ENCODE measurements around the gene ALDH2. TPM values are rescaled to one million over a fixed set of nuclear protein-coding genes. Genes with fewer than 3 reads are reported as not detected.

ALDH2 gene
- total and polyA plus RNA-seq, 10 of the 15 experiments (the other 5 are each of a cell fraction or from before 2014, with no cell fraction given) = 1.4 to 16.4 (median 8.7) TPM

- Histone ChIP-seq H3K27ac (ENCODE audit: control insufficient read depth, insufficient read depth) (no peak overlapping the region), H3K4me1 (ENCODE audit: control insufficient read depth, insufficient read depth, low read length) (no peaks in the 10 kb centered on the region), H3K9me3 (replicated peaks; ENCODE audit: control insufficient read depth, insufficient read depth, low read length) (no peaks in the 10 kb centered on the region), H3K4me2 (ENCODE audit: control insufficient read depth, insufficient read depth) (no peak overlapping the region), H3K4me3 (no peak overlapping the region), H3K79me2 (ENCODE audit: control insufficient read depth, insufficient read depth, low read length) (peaks cover 9% of the 10 kb centered on the region), H2AFZ (ENCODE audit: control insufficient read depth, low read depth, low read length) (no peak overlapping the region), H3K27me3 (replicated peaks in 1 of 2; ENCODE audit: control insufficient read depth in 2 of 2, insufficient read depth in 2 of 2, low read length in 1 of 2) (no peaks in the 10 kb centered on the region), H3K9ac (ENCODE audit: control insufficient read depth, insufficient read depth, low read length) (no peak overlapping the region), H4K20me1 (ENCODE audit: control insufficient read depth, insufficient read depth) (no peaks in the 10 kb centered on the region), H3K36me3 (ENCODE audit: control insufficient read depth in 2 of 2, insufficient read depth in 2 of 2, low read length in 1 of 2) (peaks cover 3 to 16% of the 10 kb centered on the region in 2 experiments)
- DNase-seq (ENCODE audit: low read depth, low spot score) (no peak), FAIRE-seq (no peak), ATAC-seq (no peak)
- TF ChIP-seq ZBTB33 (IDR thresholded peaks at IDR 0.05) (no peak), BMI1 (IDR thresholded peaks at IDR 0.05; ENCODE audit: borderline replicate concordance) (no peak)
- CTCF ChIA-PET = no interaction called here
- RAD21 ChIA-PET (ENCODE audit: unreplicated experiment) = no interaction called here
- intact Hi-C loops (cut with micrococcal nuclease; ENCODE audit: unreplicated experiment) (no loop called here), in situ Hi-C loops (cut with MboI) (no loop called here)
- 100% methylated on average over 1 of the region's 1 CpG for WGBS (ENCODE audit: insufficient coverage, insufficient replicate concordance, low lambda C conversion rate, missing lambda C conversion rate)
- BruUV-seq (replicated peaks) = no TSS peak
- POLR2A ChIA-PET = no interaction called here
- SMC1A ChIA-PET (ENCODE audit: uncharacterized antibody, unreplicated experiment) = no interaction called here
Observed at GRCh38 chr12:111864913-111865312, 98.2 kb downstream of the ALDH2 start.

Small RNAs within 50 kb of the gene (microRNA-seq; reads per million reads assigned to microRNA genes)
- gene MIR6761 = not detected

Small RNAs within 50 kb of the gene (small RNA-seq; reads per million reads assigned to genes)
- 0.12 reads per million for gene MIR6761

Other genes starting within 250 kb of the ALDH2 start
- 8.9 and 10.7 TPM in 2 replicates for gene ATXN2, start 167.6 kb upstream of the ALDH2 start, total RNA-seq (2014; rRNA removed)
- 16.6 and 16.8 TPM in 2 replicates for gene ATXN2, start 167.6 kb upstream of the ALDH2 start, total RNA-seq (2014; rRNA removed; fragmentation: Illumina TruSeq; extraction: Trizol)
- 28.6 and 31.5 TPM in 2 replicates for gene ATXN2, start 167.6 kb upstream of the ALDH2 start, total RNA-seq (2021)
- gene ATXN2, start 167.6 kb upstream of the ALDH2 start, polyA plus RNA-seq (2011; rRNA removed) = 16.0 and 17.6 TPM in 2 replicates
- 26.3 and 36.3 TPM in 2 replicates for gene ATXN2, start 167.6 kb upstream of the ALDH2 start, polyA plus RNA-seq (2014; fragmentation: Illumina TruSeq; extraction: Trizol)
- 10 to 100 TPM in 1 of 2 experiments, 1 to 10 TPM in 1; 8.8 to 13.3 TPM for gene ATXN2, start 167.6 kb upstream of the ALDH2 start, polyA plus RNA-seq (2014; fragmentation: Nextera tagmentation; extraction: Ambion mirVana)
- gene ATXN2, start 167.6 kb upstream of the ALDH2 start, polyA plus RNA-seq (2014; rRNA removed) = 18.4 and 20.3 TPM in 2 replicates
- gene ATXN2, start 167.6 kb upstream of the ALDH2 start, polyA plus RNA-seq (2016; fragmentation: Nextera tagmentation; extraction: Ambion mirVana) = 10 to 100 TPM; 23.4 to 28.5 TPM
- gene BRAP, start 81.0 kb upstream of the ALDH2 start, total RNA-seq (2014; rRNA removed) = 14.1 and 15.4 TPM in 2 replicates
- 16.3 and 16.6 TPM in 2 replicates for gene BRAP, start 81.0 kb upstream of the ALDH2 start, total RNA-seq (2014; rRNA removed; fragmentation: Illumina TruSeq; extraction: Trizol)
- 18.1 and 19.1 TPM in 2 replicates for gene BRAP, start 81.0 kb upstream of the ALDH2 start, total RNA-seq (2021)
- 19.9 and 23.8 TPM in 2 replicates for gene BRAP, start 81.0 kb upstream of the ALDH2 start, polyA plus RNA-seq (2011; rRNA removed)
- 20.1 and 20.2 TPM in 2 replicates for gene BRAP, start 81.0 kb upstream of the ALDH2 start, polyA plus RNA-seq (2014; fragmentation: Illumina TruSeq; extraction: Trizol)
- 1 to 10 TPM; 2.3 to 3.4 TPM for gene BRAP, start 81.0 kb upstream of the ALDH2 start, polyA plus RNA-seq (2014; fragmentation: Nextera tagmentation; extraction: Ambion mirVana)
- 11.4 and 12.4 TPM in 2 replicates for gene BRAP, start 81.0 kb upstream of the ALDH2 start, polyA plus RNA-seq (2014; rRNA removed)
- gene BRAP, start 81.0 kb upstream of the ALDH2 start, polyA plus RNA-seq (2016; fragmentation: Nextera tagmentation; extraction: Ambion mirVana) = 10 to 100 TPM; 26.4 to 28.2 TPM
- gene ACAD10, start 80.9 kb upstream of the ALDH2 start, total RNA-seq (2014; rRNA removed) = 16.7 and 18.2 TPM in 2 replicates
- gene ACAD10, start 80.9 kb upstream of the ALDH2 start, total RNA-seq (2014; rRNA removed; fragmentation: Illumina TruSeq; extraction: Trizol) = 12.0 and 14.1 TPM in 2 replicates
- 20.4 and 21.5 TPM in 2 replicates for gene ACAD10, start 80.9 kb upstream of the ALDH2 start, total RNA-seq (2021)
- 11.5 and 19.5 TPM in 2 replicates for gene ACAD10, start 80.9 kb upstream of the ALDH2 start, polyA plus RNA-seq (2011; rRNA removed)
- 16.8 and 19.1 TPM in 2 replicates for gene ACAD10, start 80.9 kb upstream of the ALDH2 start, polyA plus RNA-seq (2014; fragmentation: Illumina TruSeq; extraction: Trizol)
- 1 to 10 TPM; 2.9 to 3.4 TPM for gene ACAD10, start 80.9 kb upstream of the ALDH2 start, polyA plus RNA-seq (2014; fragmentation: Nextera tagmentation; extraction: Ambion mirVana)
- gene ACAD10, start 80.9 kb upstream of the ALDH2 start, polyA plus RNA-seq (2014; rRNA removed) = 16.0 and 18.7 TPM in 2 replicates
- 10 to 100 TPM; 15.3 to 21.9 TPM for gene ACAD10, start 80.9 kb upstream of the ALDH2 start, polyA plus RNA-seq (2016; fragmentation: Nextera tagmentation; extraction: Ambion mirVana)
- gene MAPKAPK5, start 75.3 kb downstream of the ALDH2 start, total RNA-seq (2014; rRNA removed) = 45.4 and 46.8 TPM in 2 replicates
- gene MAPKAPK5, start 75.3 kb downstream of the ALDH2 start, total RNA-seq (2014; rRNA removed; fragmentation: Illumina TruSeq; extraction: Trizol) = 40.8 and 42.5 TPM in 2 replicates
- gene MAPKAPK5, start 75.3 kb downstream of the ALDH2 start, total RNA-seq (2021) = 45.6 and 54.3 TPM in 2 replicates
- 50.4 and 50.6 TPM in 2 replicates for gene MAPKAPK5, start 75.3 kb downstream of the ALDH2 start, polyA plus RNA-seq (2011; rRNA removed)
- gene MAPKAPK5, start 75.3 kb downstream of the ALDH2 start, polyA plus RNA-seq (2014; fragmentation: Illumina TruSeq; extraction: Trizol) = 39.7 and 39.9 TPM in 2 replicates
- 10 to 100 TPM; 12.6 to 14.4 TPM for gene MAPKAPK5, start 75.3 kb downstream of the ALDH2 start, polyA plus RNA-seq (2014; fragmentation: Nextera tagmentation; extraction: Ambion mirVana)
- 42.2 and 48.6 TPM in 2 replicates for gene MAPKAPK5, start 75.3 kb downstream of the ALDH2 start, polyA plus RNA-seq (2014; rRNA removed)
- gene MAPKAPK5, start 75.3 kb downstream of the ALDH2 start, polyA plus RNA-seq (2016; fragmentation: Nextera tagmentation; extraction: Ambion mirVana) = 10 to 100 TPM; 35.8 to 52.9 TPM
- gene TMEM116, start 246.2 kb downstream of the ALDH2 start, total RNA-seq (2014; rRNA removed) = 6.0 and 7.2 TPM in 2 replicates
- gene TMEM116, start 246.2 kb downstream of the ALDH2 start, total RNA-seq (2014; rRNA removed; fragmentation: Illumina TruSeq; extraction: Trizol) = 8.9 and 9.2 TPM in 2 replicates
- 5.5 and 6.0 TPM in 2 replicates for gene TMEM116, start 246.2 kb downstream of the ALDH2 start, total RNA-seq (2021)
- gene TMEM116, start 246.2 kb downstream of the ALDH2 start, polyA plus RNA-seq (2011; rRNA removed) = 25.7 and 31.0 TPM in 2 replicates
- 7.6 and 7.8 TPM in 2 replicates for gene TMEM116, start 246.2 kb downstream of the ALDH2 start, polyA plus RNA-seq (2014; fragmentation: Illumina TruSeq; extraction: Trizol)
- gene TMEM116, start 246.2 kb downstream of the ALDH2 start, polyA plus RNA-seq (2014; fragmentation: Nextera tagmentation; extraction: Ambion mirVana) = 10 to 100 TPM in 1 of 2 experiments, 1 to 10 TPM in 1; 7.9 to 13.5 TPM
- gene TMEM116, start 246.2 kb downstream of the ALDH2 start, polyA plus RNA-seq (2014; rRNA removed) = 7.7 and 8.0 TPM in 2 replicates
- 10 to 100 TPM; 10.9 to 13.0 TPM for gene TMEM116, start 246.2 kb downstream of the ALDH2 start, polyA plus RNA-seq (2016; fragmentation: Nextera tagmentation; extraction: Ambion mirVana)
- 43.9 and 46.7 TPM in 2 replicates for gene ERP29, start 246.5 kb downstream of the ALDH2 start, total RNA-seq (2014; rRNA removed)
- gene ERP29, start 246.5 kb downstream of the ALDH2 start, total RNA-seq (2014; rRNA removed; fragmentation: Illumina TruSeq; extraction: Trizol) = 127 and 141 TPM in 2 replicates
- gene ERP29, start 246.5 kb downstream of the ALDH2 start, total RNA-seq (2021) = 97.8 and 102 TPM in 2 replicates
- 146 and 157 TPM in 2 replicates for gene ERP29, start 246.5 kb downstream of the ALDH2 start, polyA plus RNA-seq (2011; rRNA removed)
- gene ERP29, start 246.5 kb downstream of the ALDH2 start, polyA plus RNA-seq (2014; fragmentation: Illumina TruSeq; extraction: Trizol) = 59.9 and 106 TPM in 2 replicates
- 100 to 1,000 TPM in 1 of 2 experiments, 10 to 100 TPM in 1; 47.1 to 119 TPM for gene ERP29, start 246.5 kb downstream of the ALDH2 start, polyA plus RNA-seq (2014; fragmentation: Nextera tagmentation; extraction: Ambion mirVana)
- gene ERP29, start 246.5 kb downstream of the ALDH2 start, polyA plus RNA-seq (2014; rRNA removed) = 115 and 127 TPM in 2 replicates
- gene ERP29, start 246.5 kb downstream of the ALDH2 start, polyA plus RNA-seq (2016; fragmentation: Nextera tagmentation; extraction: Ambion mirVana) = 100 to 1,000 TPM; 103 to 107 TPM

Data from GM12878 (cell line).